NCI-H1694 (cell line): ENCODE results near the gene EEF1AKMT1.
"Not testable (repeated sequence)": the region's sequence is repeated elsewhere in the genome, so short reads cannot be mapped to it uniquely, and the experiment has no call there.

Experiments used
- DNase-seq: peaks from one replicate; lab custom pipeline; 2025; lab: John Stamatoyannopoulos, UW

The EEF1AKMT1 gene

DNA sequence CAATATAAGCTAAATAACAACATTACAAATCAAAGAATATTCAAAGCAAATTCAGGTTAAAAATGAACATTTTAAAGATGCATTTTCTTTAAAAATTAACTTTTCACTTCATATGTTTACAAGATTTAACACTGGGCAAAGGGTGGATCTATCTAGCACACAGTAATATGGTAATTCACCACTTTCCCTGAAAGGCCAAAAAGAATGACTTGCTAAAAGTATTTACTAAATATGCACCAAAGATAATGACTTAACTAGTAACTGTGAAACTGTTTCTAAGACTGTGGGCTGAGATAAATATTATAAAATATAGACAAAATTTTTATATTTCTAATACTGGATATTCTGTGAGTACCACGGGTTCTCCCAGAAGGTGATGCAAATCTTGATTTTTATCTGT is 4.5 kb upstream of the EEF1AKMT1 start:
- no peak for DNase-seq

DNA sequence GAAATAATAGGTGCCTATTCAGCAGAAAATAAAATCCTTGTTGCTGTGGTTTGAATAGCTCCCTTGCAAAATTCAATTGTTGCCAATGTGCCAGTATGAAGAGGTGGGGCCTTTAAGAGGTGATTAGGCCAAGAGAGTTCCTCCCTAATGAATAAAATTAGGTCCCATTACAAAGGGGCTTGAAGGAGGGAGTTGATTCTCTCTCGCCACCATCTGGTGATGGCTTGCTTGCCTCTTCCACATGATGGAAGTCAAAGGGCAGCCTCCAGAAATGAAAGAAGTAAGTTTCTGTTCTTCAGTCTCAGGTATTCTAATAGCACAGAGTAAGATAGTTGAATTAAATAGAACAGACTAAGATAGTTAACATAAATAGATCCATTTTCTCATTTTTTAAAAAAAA is 3.0 kb upstream of the EEF1AKMT1 start:
- no peak for DNase-seq

DNA sequence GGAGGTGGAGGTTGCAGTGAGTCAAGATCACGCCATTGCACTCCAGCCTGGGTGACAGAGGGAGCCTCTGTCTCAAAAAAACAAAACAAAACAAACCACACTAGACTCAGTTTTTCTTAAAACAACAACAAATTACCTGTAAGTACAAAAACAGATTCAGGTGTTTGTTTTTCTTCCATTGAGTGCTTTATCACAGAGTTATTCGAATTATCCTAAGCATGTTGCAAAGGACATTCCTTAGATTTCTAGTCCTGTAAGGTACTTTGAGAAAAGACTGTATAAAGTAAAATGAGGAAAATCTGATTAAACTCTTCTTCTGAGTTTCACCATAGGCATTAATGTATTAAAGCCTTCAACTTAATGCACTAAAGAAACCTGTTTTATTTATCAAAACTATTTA is 2.2 kb upstream of the EEF1AKMT1 start:
- no peak for DNase-seq

DNA sequence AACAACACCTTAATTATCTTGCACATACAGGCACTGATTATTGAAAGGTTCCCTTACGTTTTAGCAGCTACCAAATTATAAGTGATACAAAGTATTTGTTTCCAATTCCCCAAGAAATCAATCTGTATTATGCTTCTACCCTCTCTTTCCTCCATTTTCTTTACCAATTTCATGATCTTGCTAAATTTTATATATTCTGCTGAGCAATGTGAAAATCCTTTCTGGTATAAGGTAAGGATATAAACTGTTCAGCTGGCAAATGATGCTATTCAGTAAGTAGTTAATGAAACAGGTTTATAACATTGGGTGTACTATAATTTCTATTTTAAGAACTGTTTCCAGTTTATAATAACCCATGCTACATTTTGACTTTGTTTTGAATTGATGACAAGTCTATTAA is 985 bp upstream of the EEF1AKMT1 start:
- no peak for DNase-seq

- DNase-seq = no peak
Observed at GRCh38 chr13:20772401-20773131, 1.2 kb downstream of the EEF1AKMT1 start.

GRCh38 chr13:20769834-20770233 is 3.9 kb downstream of the EEF1AKMT1 start:
- DNase-seq = no peak

- DNase-seq = no peak
Observed at GRCh38 chr13:20769091-20769490, 4.7 kb downstream of the EEF1AKMT1 start.

GRCh38 chr13:20767309-20767943 is 6.3 kb downstream of the EEF1AKMT1 start:
- no peak for DNase-seq

DNA sequence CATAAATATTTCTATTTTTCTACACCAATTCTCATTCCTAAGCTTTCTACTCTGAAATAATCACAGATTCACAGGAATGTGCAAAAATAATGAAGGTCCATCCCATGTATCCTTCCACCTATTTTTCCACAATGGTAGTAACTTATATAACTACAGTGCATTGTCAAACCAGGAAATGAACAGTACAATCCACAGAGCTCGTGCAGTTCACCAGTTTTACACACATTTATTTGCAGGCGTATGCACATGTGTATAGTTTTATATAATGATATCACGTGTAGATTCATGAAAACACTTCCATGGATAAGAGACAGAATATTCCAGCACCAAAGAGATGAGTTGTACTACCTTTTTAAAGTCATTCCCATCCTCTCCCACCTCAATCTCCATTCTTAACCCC is 12.9 kb downstream of the EEF1AKMT1 start:
- no peak for DNase-seq

- DNase-seq = no peak
Observed at GRCh38 chr13:20754009-20754408, 19.8 kb downstream of the EEF1AKMT1 start.

GRCh38 chr13:20749377-20749776 is 24.4 kb downstream of the EEF1AKMT1 start:
- DNase-seq = no peak

GRCh38 chr13:20743830-20744404 is 29.8 kb downstream of the EEF1AKMT1 start:
- DNase-seq = not testable (repeated sequence)

GRCh38 chr13:20740021-20740420 is 33.7 kb downstream of the EEF1AKMT1 start:
- no peak for DNase-seq

GRCh38 chr13:20738616-20739015 is 35.1 kb downstream of the EEF1AKMT1 start:
- DNase-seq = no peak

DNA sequence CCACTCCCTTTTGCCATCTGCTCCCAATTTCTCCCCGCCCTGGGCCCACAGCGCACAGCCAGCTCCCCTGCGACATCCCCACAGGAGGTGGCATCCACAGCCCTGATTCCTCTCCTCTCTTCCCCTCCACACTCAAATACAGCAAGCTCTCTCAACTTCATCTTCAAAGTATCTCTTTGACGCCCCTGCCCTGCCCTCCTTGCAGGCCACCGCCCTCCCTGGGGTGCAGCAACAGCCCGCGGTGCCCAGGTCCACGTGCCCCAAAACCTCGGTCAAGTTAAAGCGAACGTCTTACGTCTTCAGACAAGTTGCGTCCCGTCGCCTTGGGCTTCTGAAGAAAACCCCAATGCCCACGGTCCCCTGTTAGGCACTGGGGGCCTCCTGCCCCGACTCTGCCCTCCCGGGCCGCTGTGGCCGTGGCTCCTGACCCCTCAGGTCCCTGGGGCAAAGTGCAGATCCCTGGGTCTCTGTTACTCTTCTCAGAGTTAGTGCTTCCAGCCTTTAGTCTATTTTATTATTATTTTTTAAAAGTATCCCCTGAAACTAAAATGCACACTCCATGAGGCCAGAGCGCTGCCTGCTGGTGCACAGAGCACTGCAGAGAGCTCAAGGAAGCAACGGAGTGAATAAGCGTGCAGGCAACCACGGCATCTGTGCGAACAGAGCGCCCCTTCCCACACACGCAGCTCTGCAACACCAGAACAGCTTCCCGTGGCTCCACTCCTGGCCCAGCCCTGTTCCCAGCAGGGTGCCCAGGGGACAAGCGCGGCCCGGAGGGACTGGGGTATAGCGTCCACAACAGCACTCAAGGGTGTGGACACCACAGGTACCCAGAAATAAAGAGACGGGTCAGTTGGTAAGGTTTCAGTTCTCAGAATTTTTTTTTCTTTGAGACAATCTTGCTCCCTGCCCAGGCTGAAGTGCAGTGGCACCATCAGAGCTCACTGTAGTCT is 43.9 kb downstream of the EEF1AKMT1 start:
- no peak for DNase-seq

DNA sequence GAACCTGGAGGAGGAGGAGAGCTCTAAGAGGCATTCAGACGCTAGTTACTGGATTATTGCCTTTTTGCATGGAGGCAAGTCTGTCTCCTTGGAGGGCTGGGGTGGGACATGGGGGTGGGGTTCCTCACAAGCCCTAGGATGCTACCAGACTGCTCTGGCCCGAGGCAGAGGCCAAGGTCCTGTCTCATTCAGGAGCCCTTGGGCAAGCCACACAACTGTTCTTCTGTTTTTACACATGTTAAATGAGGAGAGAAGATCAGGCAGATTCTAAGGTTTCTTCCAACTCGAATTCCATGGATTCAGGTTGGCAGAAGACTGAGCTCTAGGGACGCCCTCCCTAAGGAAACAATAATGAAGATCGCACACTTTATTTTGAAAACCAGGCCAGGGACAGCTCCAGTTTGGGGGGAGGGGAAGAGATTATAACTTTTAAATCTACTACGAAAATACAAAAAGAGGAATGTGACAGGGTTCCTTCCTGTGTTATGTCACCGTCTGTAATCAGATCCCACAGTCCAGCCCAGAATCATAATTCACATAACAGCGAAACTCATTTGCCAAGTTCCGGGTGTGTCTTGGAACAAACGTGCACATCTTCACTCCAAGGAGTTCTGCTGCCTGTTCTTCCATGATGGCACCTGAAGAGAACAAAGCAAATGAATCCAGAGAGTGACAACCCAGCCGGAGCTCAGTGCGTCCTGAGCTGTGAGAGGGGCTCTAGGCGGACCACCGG is 45.0 kb downstream of the EEF1AKMT1 start:
- DNase-seq = no peak

- no peak for DNase-seq
Observed at GRCh38 chr13:20727856-20728255, 45.9 kb downstream of the EEF1AKMT1 start.

DNA sequence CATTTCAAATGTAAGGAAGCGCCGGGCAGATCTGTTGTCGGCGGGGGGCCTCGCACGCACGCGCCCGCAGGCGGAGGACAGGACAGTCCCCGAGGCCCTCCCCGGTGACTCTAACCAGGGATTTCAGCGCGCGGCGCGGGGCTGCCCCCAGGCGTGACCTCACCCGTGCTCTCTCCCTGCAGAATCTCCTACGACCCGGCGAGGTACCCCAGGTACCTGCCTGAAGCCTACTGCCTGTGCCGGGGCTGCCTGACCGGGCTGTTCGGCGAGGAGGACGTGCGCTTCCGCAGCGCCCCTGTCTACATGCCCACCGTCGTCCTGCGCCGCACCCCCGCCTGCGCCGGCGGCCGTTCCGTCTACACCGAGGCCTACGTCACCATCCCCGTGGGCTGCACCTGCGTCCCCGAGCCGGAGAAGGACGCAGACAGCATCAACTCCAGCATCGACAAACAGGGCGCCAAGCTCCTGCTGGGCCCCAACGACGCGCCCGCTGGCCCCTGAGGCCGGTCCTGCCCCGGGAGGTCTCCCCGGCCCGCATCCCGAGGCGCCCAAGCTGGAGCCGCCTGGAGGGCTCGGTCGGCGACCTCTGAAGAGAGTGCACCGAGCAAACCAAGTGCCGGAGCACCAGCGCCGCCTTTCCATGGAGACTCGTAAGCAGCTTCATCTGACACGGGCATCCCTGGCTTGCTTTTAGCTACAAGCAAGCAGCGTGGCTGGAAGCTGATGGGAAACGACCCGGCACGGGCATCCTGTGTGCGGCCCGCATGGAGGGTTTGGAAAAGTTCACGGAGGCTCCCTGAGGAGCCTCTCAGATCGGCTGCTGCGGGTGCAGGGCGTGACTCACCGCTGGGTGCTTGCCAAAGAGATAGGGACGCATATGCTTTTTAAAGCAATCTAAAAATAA is 52.1 kb downstream of the EEF1AKMT1 start:
- peak; percentile 14 for DNase-seq

DNA sequence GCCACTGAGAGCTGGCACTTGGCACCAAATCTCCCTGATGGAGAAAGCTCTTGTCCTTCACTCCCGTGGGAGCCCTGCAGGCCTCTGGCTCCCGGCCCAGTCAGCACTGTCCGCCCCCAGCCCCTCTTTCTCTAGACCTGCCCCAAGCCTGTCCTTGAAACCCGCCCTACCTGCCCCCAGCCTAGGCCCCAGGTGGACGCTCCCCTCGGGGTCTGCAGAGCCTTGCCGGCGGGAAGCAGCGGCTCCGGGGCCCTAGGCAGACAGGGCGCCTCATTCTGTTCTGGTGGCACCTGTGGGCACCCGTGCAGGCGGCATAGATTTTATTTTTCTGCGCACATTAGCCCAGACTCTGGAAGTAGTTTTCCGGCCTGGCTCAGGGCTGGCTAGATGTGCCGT is 52.7 kb downstream of the EEF1AKMT1 start:
- no peak for DNase-seq

DNA sequence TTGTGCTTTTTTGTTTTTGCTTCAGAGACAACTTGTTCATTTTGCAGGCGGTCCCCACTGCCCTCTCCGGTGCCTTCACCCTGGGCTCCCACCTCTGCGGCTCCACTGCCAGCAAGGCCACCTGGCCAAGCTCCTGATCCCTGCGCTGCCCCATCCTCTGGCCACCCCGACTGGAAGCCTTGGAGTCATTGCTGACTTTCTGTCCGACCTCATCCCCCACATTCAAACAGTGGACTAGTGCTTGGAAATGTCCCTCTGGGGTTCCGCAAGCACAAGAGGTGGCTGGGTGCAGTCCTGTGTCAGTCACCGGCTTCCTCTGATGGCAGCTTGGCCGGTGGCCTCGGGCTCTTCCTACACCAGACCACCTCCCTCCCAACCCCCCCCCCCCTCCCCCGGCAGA is 53.3 kb downstream of the EEF1AKMT1 start:
- DNase-seq = no peak

GRCh38 chr13:20719783-20720182 is 54.0 kb downstream of the EEF1AKMT1 start:
- DNase-seq = no peak
